OCI-LY3 (cell line): ENCODE results near the gene FAR1.

Experiments
- EZH2phosphoT487 ChIP-seq: fragments of 200-600 bp; shearing (Covaris generic); IDR thresholded peaks from 2 replicates; pipeline ENCODE4 v1.6.1; 2018; ENCODE audit warnings: antibody characterized with exemption, mixed run types, low read depth
- TF ChIP-seq, protein P1 (sequence below): fragments of 200-600, 300-600 bp; sonication (generic); IDR thresholded peaks from 2 replicates; pipeline ENCODE4 v1.5.1; 2014; ENCODE audit warnings: antibody characterized with exemption, low read length, low read depth

DNA sequence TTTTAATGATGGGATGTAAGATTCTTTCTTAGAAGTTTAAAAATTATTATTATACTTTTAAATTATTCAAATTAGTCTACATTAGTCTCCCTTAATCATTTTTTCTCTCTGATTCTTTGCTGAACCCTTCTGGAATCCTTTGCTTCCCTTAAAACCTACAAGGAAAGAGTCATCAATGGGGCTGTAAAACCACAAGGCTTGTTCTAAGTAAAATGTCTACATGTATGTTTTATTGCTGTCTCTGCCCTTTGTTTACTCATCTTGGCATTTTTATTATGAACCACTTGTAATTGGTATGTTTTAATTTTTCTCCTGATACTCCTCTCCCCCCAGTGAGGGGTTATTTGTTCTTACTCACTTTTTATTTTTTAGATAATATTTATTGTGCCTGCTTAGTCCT, 27.4 kb downstream of the FAR1 start:
- TF ChIP-seq EZH2phosphoT487 = no peak
- TF ChIP-seq, protein P1, sequence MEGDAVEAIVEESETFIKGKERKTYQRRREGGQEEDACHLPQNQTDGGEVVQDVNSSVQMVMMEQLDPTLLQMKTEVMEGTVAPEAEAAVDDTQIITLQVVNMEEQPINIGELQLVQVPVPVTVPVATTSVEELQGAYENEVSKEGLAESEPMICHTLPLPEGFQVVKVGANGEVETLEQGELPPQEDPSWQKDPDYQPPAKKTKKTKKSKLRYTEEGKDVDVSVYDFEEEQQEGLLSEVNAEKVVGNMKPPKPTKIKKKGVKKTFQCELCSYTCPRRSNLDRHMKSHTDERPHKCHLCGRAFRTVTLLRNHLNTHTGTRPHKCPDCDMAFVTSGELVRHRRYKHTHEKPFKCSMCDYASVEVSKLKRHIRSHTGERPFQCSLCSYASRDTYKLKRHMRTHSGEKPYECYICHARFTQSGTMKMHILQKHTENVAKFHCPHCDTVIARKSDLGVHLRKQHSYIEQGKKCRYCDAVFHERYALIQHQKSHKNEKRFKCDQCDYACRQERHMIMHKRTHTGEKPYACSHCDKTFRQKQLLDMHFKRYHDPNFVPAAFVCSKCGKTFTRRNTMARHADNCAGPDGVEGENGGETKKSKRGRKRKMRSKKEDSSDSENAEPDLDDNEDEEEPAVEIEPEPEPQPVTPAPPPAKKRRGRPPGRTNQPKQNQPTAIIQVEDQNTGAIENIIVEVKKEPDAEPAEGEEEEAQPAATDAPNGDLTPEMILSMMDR = no peak
